GM21423 (cell line): Measurements from ENCODE around the gene PAFAH2.
"Not testable (repeated sequence)": the region's sequence is repeated elsewhere in the genome, so short reads cannot be mapped to it uniquely, and the experiment has no call there.

Source experiments
- ATAC-seq: cut with Tn5 transposase; IDR thresholded peaks from one replicate; pipeline ENCODE4 v1.9.1; 2021; ENCODE audit warnings: mild to moderate bottlenecking, moderate library complexity; ENCODE audit not compliant: unreplicated experiment

The PAFAH2 gene

DNA sequence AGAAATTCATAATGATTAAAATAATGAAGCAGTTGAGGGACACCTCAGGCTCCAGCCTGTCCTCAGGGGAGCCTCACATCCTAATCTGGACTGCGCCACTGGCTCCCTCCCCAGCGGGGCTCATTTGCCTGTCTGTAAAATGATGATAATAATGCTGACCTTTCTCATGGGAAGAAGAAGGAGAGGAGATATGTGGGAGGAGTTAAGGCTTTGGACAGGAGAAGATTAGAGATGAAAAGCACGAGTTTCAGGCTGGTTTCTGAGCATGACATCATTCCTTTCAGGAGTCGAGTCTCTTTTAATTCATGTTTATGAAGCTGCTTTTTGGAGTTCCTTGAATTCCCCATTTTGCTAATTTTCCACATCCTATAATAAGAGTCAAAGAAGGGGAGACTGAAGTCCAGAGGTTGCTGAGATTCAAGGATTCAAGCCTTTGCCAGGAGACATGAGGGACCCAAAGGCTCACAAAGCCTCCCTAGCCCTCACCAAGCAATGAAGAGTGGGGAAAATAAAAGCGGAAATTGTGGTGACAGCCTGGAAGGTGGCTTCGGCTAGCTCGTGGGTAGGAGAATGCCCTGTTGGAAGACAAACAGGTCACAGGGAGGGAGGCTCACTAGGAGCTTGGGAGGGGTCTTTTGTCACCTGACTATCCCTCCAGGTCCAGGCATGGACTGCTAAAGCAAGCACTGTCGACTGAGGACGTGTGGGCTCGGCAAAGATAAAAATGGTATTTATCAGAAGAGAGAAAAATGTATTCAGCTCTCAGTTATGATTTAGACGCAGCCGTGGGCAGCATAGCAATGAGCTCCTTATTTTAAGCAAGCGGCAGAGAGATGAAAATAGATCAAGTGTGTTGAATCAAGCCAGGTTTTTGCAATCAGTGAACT is 64.1 kb downstream of the PAFAH2 start:
- ATAC-seq, result no peak

GRCh38 chr1:25932811-25933400 is 65.0 kb downstream of the PAFAH2 start:
- not testable (repeated sequence) for ATAC-seq

DNA sequence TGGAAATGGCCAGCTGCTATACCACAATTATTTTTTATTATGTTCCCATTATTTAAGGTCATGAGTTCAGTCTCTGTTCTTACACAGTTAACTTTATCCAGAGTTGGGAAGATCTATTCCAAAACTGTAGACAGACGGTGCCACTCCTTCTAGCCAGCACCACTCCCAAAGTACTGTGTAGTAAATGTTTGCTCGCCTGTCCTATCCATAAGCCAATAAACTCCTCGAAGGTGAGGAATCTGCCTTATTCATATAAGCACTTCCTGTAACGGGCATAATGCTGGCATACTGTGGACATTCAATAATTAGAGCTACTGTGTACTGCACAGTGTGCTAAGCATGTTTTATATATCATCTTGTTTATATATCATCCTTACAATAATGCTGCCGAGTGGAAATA is 65.5 kb downstream of the PAFAH2 start:
- ATAC-seq, result no peak

DNA sequence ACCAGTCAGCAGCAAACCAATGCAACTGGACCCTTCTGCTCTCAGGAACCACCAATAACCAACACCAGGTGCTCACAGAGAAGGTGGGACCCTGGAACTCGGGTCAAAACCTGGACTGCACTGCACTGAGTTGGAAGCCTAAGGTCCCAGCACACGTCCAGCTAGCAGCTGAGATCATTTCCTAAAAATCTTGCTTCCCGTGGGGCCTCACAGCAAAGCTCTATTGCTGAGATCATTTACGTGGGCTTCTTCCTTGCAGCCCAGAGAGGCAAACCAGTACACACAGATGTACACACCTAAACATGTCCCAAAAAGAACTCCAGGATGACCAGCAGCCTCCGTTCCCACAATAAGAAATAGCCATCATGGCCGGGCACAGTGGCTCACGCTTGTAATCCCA is 68.8 kb downstream of the PAFAH2 start:
- ATAC-seq, result no peak

GRCh38 chr1:25927521-25928265 is 70.2 kb downstream of the PAFAH2 start:
- no peak for ATAC-seq

DNA sequence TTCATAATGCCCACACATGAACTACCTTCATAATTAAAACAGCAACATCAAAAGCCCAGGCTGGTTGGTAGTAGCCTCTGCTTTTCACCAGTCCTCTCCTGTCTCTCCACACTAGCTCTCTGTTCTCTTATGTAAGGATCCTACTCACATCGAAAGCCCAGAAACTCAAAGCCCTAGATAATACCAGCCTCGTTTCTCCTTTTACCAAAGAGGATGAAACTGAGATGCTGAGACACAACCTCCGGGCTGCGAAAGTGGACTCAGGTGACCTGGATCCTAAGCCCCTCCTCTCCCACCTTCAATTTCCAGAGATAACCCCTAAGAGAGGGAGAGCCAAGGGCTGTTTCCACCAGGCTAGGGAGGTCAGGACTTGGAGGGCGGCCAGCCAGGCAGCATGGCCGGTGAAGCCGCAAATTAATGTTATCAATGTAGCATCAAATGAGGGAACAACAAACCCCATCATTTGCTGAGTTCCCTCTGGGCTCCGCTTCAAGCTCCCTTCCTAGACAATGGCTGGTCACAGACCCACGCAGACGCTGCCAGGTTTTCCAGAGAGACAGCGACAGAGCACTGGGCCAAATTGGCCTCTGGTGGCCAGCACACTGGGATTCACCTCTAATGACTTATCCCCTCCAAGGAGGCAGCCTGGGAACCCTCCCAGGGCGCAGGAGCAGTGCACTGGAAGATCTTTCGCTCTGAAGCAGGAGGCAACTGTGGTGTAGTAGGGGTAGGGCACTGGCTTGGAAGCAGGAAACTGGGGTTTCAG is 70.9 kb downstream of the PAFAH2 start:
- no peak for ATAC-seq

GRCh38 chr1:25924454-25924853 is 73.4 kb downstream of the PAFAH2 start:
- no peak for ATAC-seq

DNA sequence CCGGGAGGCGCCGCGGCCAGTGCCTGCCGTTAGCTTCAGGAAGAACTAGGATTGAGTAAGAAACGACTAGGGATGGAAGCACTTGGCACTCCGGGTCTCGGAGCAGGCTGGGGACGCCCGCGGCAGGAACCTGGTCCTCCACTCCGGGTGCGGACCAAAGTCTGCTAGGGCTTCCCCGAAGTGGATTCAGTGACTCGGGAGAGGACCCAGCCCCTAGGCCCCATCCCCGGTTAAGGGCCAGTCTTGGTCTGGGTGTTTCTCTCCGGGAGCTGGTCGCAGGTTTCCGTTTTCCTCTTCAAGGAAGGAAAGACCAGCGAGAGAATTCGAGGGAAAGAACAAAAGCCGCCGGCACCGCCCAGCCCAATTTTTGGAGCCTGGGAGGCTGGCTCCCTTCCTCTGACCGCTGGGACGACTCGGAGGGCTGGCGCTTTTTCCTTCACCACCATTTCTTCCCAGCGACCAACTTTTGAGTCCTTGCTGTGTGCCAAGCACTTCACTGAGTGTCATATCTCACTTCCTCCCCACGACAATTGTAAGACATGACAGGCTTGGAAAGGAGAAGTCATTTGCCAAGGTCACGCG is 74.8 kb downstream of the PAFAH2 start:
- no peak for ATAC-seq

DNA sequence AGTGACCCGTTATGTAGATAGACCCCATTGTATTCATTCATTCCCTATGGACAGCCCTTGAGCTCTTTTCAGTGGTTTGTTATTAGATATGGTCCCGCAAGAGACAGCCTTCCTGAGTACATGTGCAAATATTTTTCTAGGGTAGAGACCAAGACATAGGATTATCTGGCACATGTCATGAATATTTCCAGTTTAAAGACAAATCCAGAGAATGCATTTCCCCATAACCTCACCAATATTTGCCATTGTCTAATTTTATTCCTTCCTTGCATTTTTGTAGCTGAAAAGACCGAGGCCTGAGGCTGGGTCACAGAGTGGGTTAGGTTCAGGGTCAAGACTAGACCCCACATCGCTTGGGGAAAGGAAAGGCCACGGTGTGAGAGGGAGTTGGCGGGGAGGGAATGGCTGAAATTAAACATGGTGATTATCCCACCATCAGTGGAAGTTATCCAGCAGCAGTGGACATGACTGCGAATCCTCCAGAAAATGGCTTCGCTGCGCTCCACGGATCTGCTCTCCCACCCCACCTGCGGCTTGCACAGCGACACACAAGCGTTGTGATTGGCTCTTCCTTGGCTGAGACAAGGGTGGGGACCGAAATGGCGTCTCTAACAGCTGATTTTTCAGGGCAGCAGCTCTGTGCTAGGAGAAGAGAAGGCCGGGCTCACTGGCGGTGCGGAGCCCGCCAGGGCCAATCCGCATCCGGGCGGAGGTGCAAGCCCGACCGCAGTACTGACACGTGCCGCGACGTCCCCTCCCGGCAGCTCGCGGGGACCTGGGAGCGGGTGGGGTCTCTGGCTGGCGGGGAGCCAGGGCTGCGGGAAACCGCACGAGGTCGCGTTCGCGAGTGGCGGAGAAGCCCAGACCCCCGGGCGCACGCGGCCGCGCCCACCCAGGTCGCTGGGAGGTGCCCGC is 75.5 kb downstream of the PAFAH2 start:
- no peak for ATAC-seq

DNA sequence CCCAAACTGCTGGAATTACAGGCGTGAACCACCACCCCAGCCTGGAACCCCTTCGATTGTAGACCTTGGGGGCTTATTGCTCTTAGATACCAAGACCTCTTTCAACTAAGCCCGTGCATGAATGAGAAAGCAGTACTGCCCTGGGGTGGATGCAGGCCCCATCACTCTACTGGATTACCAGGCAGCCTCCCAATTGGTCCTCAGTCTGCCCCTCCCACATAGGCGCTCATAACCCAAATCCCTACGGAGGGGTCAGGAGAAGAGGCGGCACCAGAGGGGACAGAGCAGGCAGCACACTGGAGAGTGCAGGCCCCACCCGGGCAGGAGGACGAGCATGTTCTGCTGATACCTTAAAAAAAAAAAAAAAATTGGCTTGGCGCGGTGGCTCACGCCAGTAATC is 79.2 kb downstream of the PAFAH2 start:
- ATAC-seq, result no peak

GRCh38 chr1:25917996-25918395 is 79.9 kb downstream of the PAFAH2 start:
- no peak for ATAC-seq

DNA sequence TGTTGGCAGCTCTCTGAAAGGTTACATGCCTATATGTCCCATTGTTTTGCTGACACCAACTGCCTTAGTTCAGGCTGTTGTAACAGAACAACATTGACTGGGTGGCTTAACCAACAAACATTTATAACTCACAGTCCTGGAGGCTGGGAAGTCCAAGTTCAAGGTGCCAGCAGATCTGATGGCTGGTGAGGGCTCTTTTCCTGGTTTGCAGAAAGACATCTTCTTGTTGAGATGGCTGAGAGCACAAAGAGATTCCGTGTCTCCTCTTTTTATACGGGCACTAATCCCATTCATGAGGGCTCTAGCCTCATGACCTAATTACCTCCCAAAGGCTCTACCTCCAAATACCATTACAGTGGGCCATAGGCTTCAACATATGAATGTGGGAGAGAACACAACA is 81.4 kb downstream of the PAFAH2 start:
- ATAC-seq, result no peak

DNA sequence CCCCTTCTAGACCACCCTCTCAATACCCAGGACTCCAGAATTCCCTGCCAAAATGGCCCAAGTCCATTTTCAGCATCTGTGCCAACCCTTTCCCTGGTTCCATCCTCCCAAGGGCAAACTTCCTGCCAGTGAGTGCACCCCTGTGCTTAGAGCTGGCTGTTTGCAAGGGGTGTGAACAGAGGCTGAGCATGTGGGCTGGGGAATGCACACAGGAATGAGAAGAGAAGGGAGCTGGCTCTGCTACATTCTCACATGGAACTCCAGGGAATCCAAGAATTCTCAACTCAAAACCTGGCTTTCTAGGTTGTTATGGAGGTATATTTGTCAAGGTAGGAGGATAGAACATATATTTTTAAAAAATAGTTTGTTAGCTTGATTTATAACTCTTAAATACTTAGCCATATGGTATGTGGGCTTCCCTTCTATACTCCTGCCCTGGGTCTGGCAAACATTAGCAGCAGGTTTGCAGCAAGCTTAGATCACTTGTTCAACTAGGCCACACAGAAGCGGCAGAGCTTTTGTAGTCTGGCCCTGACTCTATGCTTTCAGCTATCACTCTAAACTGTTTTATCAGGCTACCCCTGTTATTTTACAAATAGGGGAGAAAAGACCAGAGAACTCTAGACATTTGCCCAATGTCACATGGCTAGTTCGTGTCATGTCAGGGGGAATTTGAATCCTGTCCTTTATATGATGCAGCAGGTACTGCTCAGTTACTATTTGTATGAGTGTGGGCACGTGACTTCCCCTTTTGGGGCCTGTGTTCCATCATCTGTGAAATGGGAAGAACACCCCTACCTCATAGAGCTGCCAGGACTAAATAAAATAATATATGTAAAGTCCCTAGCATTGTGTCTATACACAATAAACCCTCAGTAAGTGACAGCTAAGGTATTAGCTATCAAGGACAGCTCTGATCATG is 83.5 kb downstream of the PAFAH2 start:
- ATAC-seq, result no peak

DNA sequence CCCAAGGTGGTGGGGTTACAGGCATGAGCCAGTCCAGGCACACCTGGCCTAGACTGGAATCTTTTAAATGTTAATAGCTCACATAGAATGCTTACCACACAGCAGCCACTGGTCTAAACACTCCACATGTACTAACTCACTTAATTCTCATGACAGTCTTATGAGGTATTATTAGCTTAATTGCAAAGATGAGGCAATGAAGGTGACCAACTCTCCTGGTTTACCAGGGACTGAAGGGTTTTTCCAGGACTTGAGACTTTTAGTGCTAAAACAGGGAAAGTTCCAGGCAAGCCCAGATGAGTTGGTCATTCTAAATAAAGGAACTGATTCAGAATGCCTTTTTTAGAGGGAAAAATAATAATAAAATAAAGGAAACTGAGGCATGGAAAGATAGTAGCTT is 84.7 kb downstream of the PAFAH2 start:
- ATAC-seq, result no peak

DNA sequence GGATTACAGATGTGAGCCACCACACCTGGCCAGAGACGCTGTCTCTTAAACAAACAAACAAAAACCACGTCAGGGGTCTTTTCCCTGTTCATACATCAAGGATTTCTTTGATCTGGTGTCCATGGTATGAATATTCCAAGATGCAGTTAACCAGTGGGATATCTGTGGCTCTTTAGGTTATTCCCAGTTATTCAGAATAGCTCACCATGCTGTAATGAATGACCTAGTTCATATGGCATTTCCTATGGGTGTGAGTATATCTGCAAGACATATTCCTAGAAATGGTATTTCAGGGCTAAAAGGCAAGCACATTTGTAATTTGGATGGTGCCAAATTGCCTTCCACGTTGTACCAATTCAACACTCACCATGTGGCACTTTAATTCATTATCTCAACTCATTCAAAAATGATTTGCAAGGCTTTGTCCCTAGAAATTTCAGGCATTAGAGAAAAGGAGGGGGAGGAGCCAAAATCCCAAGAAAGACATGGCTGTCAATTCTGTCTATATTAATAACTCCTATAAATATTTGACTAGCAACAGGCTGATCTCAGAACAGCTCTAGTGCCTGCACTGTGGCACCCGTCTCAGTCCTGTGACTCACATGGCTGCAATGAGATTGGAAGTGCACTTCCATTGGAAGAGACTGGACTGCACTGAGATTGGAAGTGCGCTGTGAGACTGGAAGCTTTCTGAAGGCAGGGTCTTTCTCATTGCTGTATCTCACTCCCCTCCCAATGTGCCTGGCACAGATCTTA is 85.6 kb downstream of the PAFAH2 start:
- no peak for ATAC-seq

DNA sequence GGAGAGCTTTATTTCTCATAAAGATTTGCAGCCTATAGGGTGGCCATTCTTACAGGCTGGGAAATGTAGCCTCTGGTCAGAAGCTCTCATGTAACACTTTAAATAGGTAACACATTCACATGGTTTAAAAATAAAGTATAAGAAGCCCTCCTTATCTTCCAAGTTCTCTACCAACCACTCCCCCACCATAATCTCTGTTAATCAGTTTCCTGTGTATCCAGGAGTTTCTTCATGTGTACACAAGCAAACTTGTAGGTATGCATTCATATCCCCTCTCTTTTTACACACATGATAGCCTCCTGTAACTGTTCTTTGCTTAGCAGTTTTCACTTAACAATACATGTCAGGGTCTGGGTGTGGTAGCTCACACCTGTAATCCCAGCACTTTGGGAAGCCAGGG is 86.7 kb downstream of the PAFAH2 start:
- no peak for ATAC-seq
